Fibroblast of mammary gland (primary cell): ENCODE data around the gene LCP2.

Experiments
- DNase-seq: peaks from one replicate; pipeline ENCODE4 v3.0.0-alpha.2; 2010; ENCODE audit warnings: low read depth
- H3K4me3 ChIP-seq: 2 replicates; pipeline ENCODE4 v1.5.1; 2011; ENCODE audit warnings: low read depth, mild to moderate bottlenecking, low read length, moderate library complexity; ENCODE audit not compliant: control insufficient read depth
- TF ChIP-seq, protein P1 (sequence below): conservative IDR thresholded peaks from 2 replicates; pipeline ENCODE4 v1.5.1; 2011; ENCODE audit warnings: low read depth, low read length, inconsistent platforms; ENCODE audit not compliant: control insufficient read depth, insufficient read depth

LCP2 gene

GRCh38 chr5:170319301-170319700 is 21.7 kb upstream of the LCP2 start:
- no peak overlapping the region for H3K4me3 ChIP-seq
- TF ChIP-seq, protein P1, sequence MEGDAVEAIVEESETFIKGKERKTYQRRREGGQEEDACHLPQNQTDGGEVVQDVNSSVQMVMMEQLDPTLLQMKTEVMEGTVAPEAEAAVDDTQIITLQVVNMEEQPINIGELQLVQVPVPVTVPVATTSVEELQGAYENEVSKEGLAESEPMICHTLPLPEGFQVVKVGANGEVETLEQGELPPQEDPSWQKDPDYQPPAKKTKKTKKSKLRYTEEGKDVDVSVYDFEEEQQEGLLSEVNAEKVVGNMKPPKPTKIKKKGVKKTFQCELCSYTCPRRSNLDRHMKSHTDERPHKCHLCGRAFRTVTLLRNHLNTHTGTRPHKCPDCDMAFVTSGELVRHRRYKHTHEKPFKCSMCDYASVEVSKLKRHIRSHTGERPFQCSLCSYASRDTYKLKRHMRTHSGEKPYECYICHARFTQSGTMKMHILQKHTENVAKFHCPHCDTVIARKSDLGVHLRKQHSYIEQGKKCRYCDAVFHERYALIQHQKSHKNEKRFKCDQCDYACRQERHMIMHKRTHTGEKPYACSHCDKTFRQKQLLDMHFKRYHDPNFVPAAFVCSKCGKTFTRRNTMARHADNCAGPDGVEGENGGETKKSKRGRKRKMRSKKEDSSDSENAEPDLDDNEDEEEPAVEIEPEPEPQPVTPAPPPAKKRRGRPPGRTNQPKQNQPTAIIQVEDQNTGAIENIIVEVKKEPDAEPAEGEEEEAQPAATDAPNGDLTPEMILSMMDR: no peak
- DNase-seq: no peak

GRCh38 chr5:170317499-170317898 is 19.9 kb upstream of the LCP2 start:
- no peak overlapping the region for H3K4me3 ChIP-seq
- DNase-seq: no peak
- TF ChIP-seq, protein P1: no peak

GRCh38 chr5:170316937-170317336 is 19.4 kb upstream of the LCP2 start:
- DNase-seq: no peak
- no peak overlapping the region for H3K4me3 ChIP-seq
- TF ChIP-seq, protein P1: no peak

GRCh38 chr5:170315154-170315553 is 17.6 kb upstream of the LCP2 start:
- DNase-seq: peak; percentile 61
- H3K4me3 ChIP-seq: no peak overlapping the region
- TF ChIP-seq, protein P1: no peak

- TF ChIP-seq, protein P1: no peak
- no peak for DNase-seq
- H3K4me3 ChIP-seq: no peak overlapping the region
These were observed 17.0 kb upstream of the LCP2 start for GRCh38 chr5:170314541-170315095.

DNA sequence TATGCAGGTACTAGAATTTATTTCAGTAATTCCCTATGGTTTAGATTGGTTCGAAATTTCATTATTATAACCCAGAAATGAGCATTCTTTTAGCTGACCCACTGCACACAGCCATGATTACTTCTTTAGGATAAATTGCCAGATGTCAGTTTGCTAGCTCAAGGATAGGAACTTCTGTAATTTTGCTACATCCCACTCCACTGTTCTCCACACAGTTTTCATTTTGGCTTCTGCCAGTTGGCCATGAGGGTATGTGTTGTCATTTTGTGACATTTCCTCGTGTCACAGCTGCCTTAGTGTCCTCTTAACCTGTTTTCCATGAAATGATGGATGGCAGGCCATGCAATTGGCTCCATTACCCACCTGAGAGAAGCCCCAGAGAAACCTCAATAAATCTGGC is 16.2 kb upstream of the LCP2 start:
- TF ChIP-seq, protein P1: no peak
- DNase-seq: no peak
- no peak overlapping the region for H3K4me3 ChIP-seq

- H3K4me3 ChIP-seq: no peak overlapping the region
- TF ChIP-seq, protein P1: no peak
- no peak for DNase-seq
These were observed 15.8 kb upstream of the LCP2 start for GRCh38 chr5:170313344-170313743.
